Esophagus squamous epithelium (tissue), 4 donors: Measurements from ENCODE around the gene PDILT.
"Not testable (repeated sequence)": the region's sequence is repeated elsewhere in the genome, so short reads cannot be mapped to it uniquely, and the experiment has no call there.

ENCODE experiments used
- CTCF ChIP-seq, 6 experiments: fragments of 450-650 bp in 4 of 6; fragments of 200-600 bp in 2 of 6; sonication (generic) in 2 of 6; IDR thresholded peaks; one replicate each; pipeline ENCODE4 v1.5.1; 2016 to 2019; ENCODE audit warnings: antibody characterized with exemption in 6 of 6, mild to moderate bottlenecking in 4 of 6, moderate library complexity in 4 of 6
- POLR2A ChIP-seq, 4 donors: fragments of 450-650 bp; IDR thresholded peaks; one replicate each; pipeline ENCODE4 v1.6.1; 2017; ENCODE audit warnings: antibody characterized with exemption in 4 of 4, mild to moderate bottlenecking in 4 of 4, moderate library complexity in 3 of 4

- not testable (repeated sequence) for TF ChIP-seq POLR2A, CTCF (IDR thresholded peaks at IDR 0.05)
Measured at GRCh38 chr16:20419093-20419492, 14.6 kb upstream of the PDILT start.
